ENCODE data around the gene PDE6D. TPM values are rescaled to one million over a fixed set of nuclear protein-coding genes. Genes with fewer than 3 reads are reported as not detected.

Gene PDE6D
- total RNA-seq (2014; rRNA removed; shearing (Covaris generic)) = 18.3 and 20.0 TPM in 2 replicates

GRCh38 chr2:231780909-231781797 is at the start of gene PDE6D:
Gene PDE6D, minus strand, starts transcription at chr2:231781282. Its CDS starts 168 bp downstream, at chr2:231781114.
- DNase-seq = peak; percentile 99
- Histone ChIP-seq H3K27me3 (no peaks in the 10 kb centered on the region), H3K4me1 (peaks cover 10% of the 10 kb centered on the region; the same call in 1 of the 2 replicates), H3K9me3 (replicated peaks) (no peaks in the 10 kb centered on the region), H3K4me3 (peak within 1 kb of the TSS; percentile 91), H3K27ac (peak within 1 kb of the TSS; percentile 16; the same call in 1 of the 2 replicates), H3K36me3 (no peaks in the 10 kb centered on the region)

- H3K27me3 ChIP-seq = no peaks in the 10 kb centered on the region
- H3K4me1 ChIP-seq = no peaks in the 10 kb centered on the region
- H3K27ac ChIP-seq = no peak overlapping the region
- H3K4me3 ChIP-seq = no peak overlapping the region
- H3K9me3 ChIP-seq (replicated peaks) = peaks cover 9% of the 10 kb centered on the region
- DNase-seq = no peak
- no peaks in the 10 kb centered on the region for H3K36me3 ChIP-seq
Measured at GRCh38 chr2:231821908-231822307, 40.8 kb upstream of the PDE6D start.

GRCh38 chr2:231820786-231821303 is 39.8 kb upstream of the PDE6D start:
- Histone ChIP-seq H3K4me1 (no peaks in the 10 kb centered on the region), H3K27me3 (no peaks in the 10 kb centered on the region), H3K4me3 (no peak overlapping the region), H3K36me3 (no peaks in the 10 kb centered on the region), H3K9me3 (replicated peaks) (peaks cover 9% of the 10 kb centered on the region), H3K27ac (no peak overlapping the region)
- DNase-seq = no peak

- H3K27ac ChIP-seq = no peak overlapping the region
- peaks cover 9% of the 10 kb centered on the region for H3K9me3 ChIP-seq (replicated peaks)
- H3K4me1 ChIP-seq = no peaks in the 10 kb centered on the region
- no peaks in the 10 kb centered on the region for H3K36me3 ChIP-seq
- no peaks in the 10 kb centered on the region for H3K27me3 ChIP-seq
- peak in 1 of 2 experiments; percentile 25 for DNase-seq
- H3K4me3 ChIP-seq = no peak overlapping the region
Measured at GRCh38 chr2:231819447-231820042, 38.5 kb upstream of the PDE6D start.

- DNase-seq = no peak
- Histone ChIP-seq H3K27ac (no peak overlapping the region), H3K27me3 (no peaks in the 10 kb centered on the region), H3K4me1 (no peaks in the 10 kb centered on the region), H3K4me3 (no peak overlapping the region), H3K9me3 (replicated peaks) (no peaks in the 10 kb centered on the region), H3K36me3 (no peaks in the 10 kb centered on the region)
Measured at GRCh38 chr2:231816327-231817026, 35.4 kb upstream of the PDE6D start.

GRCh38 chr2:231810905-231811304 is 29.8 kb upstream of the PDE6D start:
- Histone ChIP-seq H3K27me3 (no peaks in the 10 kb centered on the region), H3K4me1 (no peaks in the 10 kb centered on the region), H3K36me3 (peaks cover 10% of the 10 kb centered on the region), H3K27ac (no peak overlapping the region), H3K4me3 (no peak overlapping the region), H3K9me3 (replicated peaks) (no peaks in the 10 kb centered on the region)
- DNase-seq = peak in 1 of 2 experiments; percentile 10

GRCh38 chr2:231807020-231807419 is 25.9 kb upstream of the PDE6D start:
- H3K27ac ChIP-seq = no peak overlapping the region
- DNase-seq = no peak
- H3K4me1 ChIP-seq = no peaks in the 10 kb centered on the region
- H3K36me3 ChIP-seq = peaks cover 13% of the 10 kb centered on the region
- H3K4me3 ChIP-seq = no peak overlapping the region
- no peaks in the 10 kb centered on the region for H3K27me3 ChIP-seq
- H3K9me3 ChIP-seq (replicated peaks) = no peaks in the 10 kb centered on the region

- H3K36me3 ChIP-seq = peaks cover 21% of the 10 kb centered on the region
- DNase-seq = no peak
Measured at GRCh38 chr2:231803501-231804138, 22.5 kb upstream of the PDE6D start.

GRCh38 chr2:231800493-231801091 is 19.5 kb upstream of the PDE6D start:
- Histone ChIP-seq H3K9me3 (replicated peaks) (no peaks in the 10 kb centered on the region), H3K27me3 (no peaks in the 10 kb centered on the region), H3K27ac (no peak overlapping the region), H3K36me3 (peaks cover 35% of the 10 kb centered on the region), H3K4me3 (no peak overlapping the region), H3K4me1 (no peaks in the 10 kb centered on the region; the same call in 1 of the 2 replicates)
- DNase-seq = peak; percentile 55 to 58

More at GRCh38 chr2:231803501-231804138, 22.5 kb upstream of the PDE6D start:
- no peaks in the 10 kb centered on the region for H3K4me1 ChIP-seq
- H3K27me3 ChIP-seq = no peaks in the 10 kb centered on the region
- no peaks in the 10 kb centered on the region for H3K9me3 ChIP-seq (replicated peaks)
- no peak overlapping the region for H3K27ac ChIP-seq
- no peak overlapping the region for H3K4me3 ChIP-seq

- no peaks in the 10 kb centered on the region for H3K9me3 ChIP-seq (replicated peaks)
- no peak overlapping the region for H3K27ac ChIP-seq
- H3K4me1 ChIP-seq = no peaks in the 10 kb centered on the region; the same call in 1 of the 2 replicates
- peaks cover 48% of the 10 kb centered on the region for H3K36me3 ChIP-seq
- peak; percentile 24 to 31 for DNase-seq
- H3K27me3 ChIP-seq = no peaks in the 10 kb centered on the region
- H3K4me3 ChIP-seq = no peak overlapping the region
Measured at GRCh38 chr2:231795525-231796327, 14.6 kb upstream of the PDE6D start.

GRCh38 chr2:231794383-231794782 is 13.3 kb upstream of the PDE6D start:
- H3K27me3 ChIP-seq = no peaks in the 10 kb centered on the region
- H3K27ac ChIP-seq = no peak overlapping the region
- H3K4me1 ChIP-seq = no peaks in the 10 kb centered on the region; the same call in 1 of the 2 replicates
- no peak overlapping the region for H3K4me3 ChIP-seq
- no peaks in the 10 kb centered on the region for H3K9me3 ChIP-seq (replicated peaks)
- peaks cover 42% of the 10 kb centered on the region for H3K36me3 ChIP-seq
- no peak for DNase-seq

GRCh38 chr2:231791107-231791506 is 10.0 kb upstream of the PDE6D start:
- Histone ChIP-seq H3K27ac (no peak overlapping the region), H3K27me3 (no peaks in the 10 kb centered on the region), H3K4me3 (no peak overlapping the region), H3K36me3 (peaks cover 34% of the 10 kb centered on the region), H3K9me3 (replicated peaks) (no peaks in the 10 kb centered on the region), H3K4me1 (peaks cover 3% of the 10 kb centered on the region; the same call in 1 of the 2 replicates)
- DNase-seq = no peak

- Histone ChIP-seq H3K4me1 (peaks cover 10% of the 10 kb centered on the region; the same call in 1 of the 2 replicates), H3K4me3 (peak overlapping the region; percentile 93), H3K9me3 (replicated peaks) (no peaks in the 10 kb centered on the region), H3K27me3 (no peaks in the 10 kb centered on the region), H3K27ac (no peak overlapping the region; the same call in 1 of the 2 replicates), H3K36me3 (peaks cover 22% of the 10 kb centered on the region)
- no peak for DNase-seq
Measured at GRCh38 chr2:231786917-231787292, 5.8 kb upstream of the PDE6D start.

All from SJCRH30 (cell line).